Uterus (tissue), 4 donors: ENCODE data around the gene GPR65. TPM values are rescaled to one million over a fixed set of nuclear protein-coding genes. Genes with fewer than 3 reads are reported as not detected.

Experiments used
- DNase-seq, 2 donors: peaks; one replicate each; pipeline ENCODE4 v3.0.0-alpha.2; 2019 to 2020
- H3K27ac ChIP-seq, 2 donors: fragments of 200-600 bp; sonication (generic); 1 replicate in 1 of 2; 2 replicates in 1 of 2; pipeline ENCODE4 v1.5.1; 2016 to 2018
- H3K27me3 ChIP-seq, 2 donors: fragments of 200-600 bp; sonication (generic); one replicate each; pipeline ENCODE4 v1.5.1; 2018 to 2019; ENCODE audit warnings: control low read depth in 1 of 2
- H3K36me3 ChIP-seq, 2 donors: fragments of 200-600 bp; sonication (generic); one replicate each; pipeline ENCODE4 v1.5.1; 2019; ENCODE audit warnings: control low read depth in 1 of 2
- H3K4me1 ChIP-seq, 2 donors: fragments of 200-600 bp; sonication (generic); one replicate each; pipeline ENCODE4 v1.5.1; 2018 to 2019; ENCODE audit warnings: control low read depth in 1 of 2
- H3K4me3 ChIP-seq, 2 donors: fragments of 200-600 bp; sonication (generic); 1 replicate in 1 of 2; 2 replicates in 1 of 2; pipeline ENCODE4 v1.5.1; 2018 to 2019; ENCODE audit warnings: mild to moderate bottlenecking in 1 of 2
- H3K9me3 ChIP-seq, 2 donors: fragments of 200-600 bp; sonication (generic); one replicate each; pipeline ENCODE4 v1.5.1; 2019; ENCODE audit warnings: control low read depth in 1 of 2
- POLR2A ChIP-seq, 2 donors: fragments of 450-650 bp; IDR thresholded peaks; one replicate each; pipeline ENCODE4 v1.6.1; 2016; ENCODE audit warnings: antibody characterized with exemption in 2 of 2, mild to moderate bottlenecking in 1 of 2, moderate library complexity in 1 of 2
- intact Hi-C: fragments of 100-400 bp; cut with DNase I; formaldehyde crosslinking; loops from one replicate; pipeline ENCODE4 v1.15.1; 2023; ENCODE audit warnings: low total_unique reads
- total RNA-seq, 4 donors: library from RNA; depleted of rRNA in 3 of 4; stranded (reverse); fragments of >200 nt in 3 of 4; gene quantifications; one replicate each; pipeline versions ENCODE4 v1.1.0 to v1.2.4, GENCODE V29; 2014 to 2023
- TF ChIP-seq, protein P1 (sequence below), 4 experiments: fragments of 200-600 bp in 2 of 4; fragments of 450-650 bp in 2 of 4; sonication (generic) in 2 of 4; IDR thresholded peaks; one replicate each; pipeline ENCODE4 v1.5.1; 2016 to 2019; ENCODE audit warnings: antibody characterized with exemption in 4 of 4, mild to moderate bottlenecking in 2 of 4, moderate library complexity in 1 of 4
- donor health status: DM: yes; HTN: yes; CAD: no.

GPR65 gene
- total RNA-seq, 4 donors from 2014 or later = 0.76 to 2.6 (median 1.6) TPM

DNA sequence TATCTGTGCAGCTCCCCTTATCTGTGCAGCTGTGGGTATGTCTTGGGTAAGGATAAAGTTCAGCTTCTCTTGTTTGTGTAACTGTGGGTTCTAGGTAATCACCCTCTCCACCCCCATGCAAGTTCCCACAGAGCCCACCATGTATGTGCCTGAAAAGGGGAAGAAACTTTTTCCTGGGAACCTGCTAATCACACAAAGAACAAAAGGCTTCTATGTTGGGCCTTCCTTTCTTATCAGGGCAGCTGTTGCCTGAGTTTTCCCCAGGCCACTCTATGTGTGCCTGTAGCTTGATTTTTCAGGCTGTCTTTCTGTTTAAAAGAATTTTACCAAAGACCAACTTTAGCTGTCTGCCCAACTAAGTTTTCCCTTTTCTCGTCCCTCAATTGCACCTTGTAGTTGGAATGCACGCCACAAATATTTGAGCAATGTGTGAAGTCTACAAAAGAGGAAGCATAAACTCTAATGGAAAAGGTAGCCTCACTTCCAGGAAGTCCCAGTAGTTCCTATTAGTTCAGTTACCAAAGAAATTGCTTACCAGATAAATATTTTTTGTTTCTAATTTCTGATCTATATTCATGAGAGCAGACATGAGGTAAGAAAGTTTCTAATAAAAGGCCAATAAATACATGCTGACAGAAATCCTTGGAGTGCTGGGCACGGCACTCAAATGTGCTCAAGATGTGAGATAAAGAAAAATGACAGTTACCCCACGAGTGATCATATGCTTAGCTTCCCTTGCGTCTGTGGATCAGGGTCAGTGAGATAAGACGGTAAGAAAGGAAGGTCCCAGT lies 9.2 kb upstream of the GPR65 start:
- Histone ChIP-seq H3K36me3 (no peaks in the 10 kb centered on the region), H3K9me3 (no peaks in the 10 kb centered on the region), H3K27me3 (no peaks in the 10 kb centered on the region), H3K4me1 (peaks cover 0 to 4% of the 10 kb centered on the region in 2 donors), H3K4me3 (no peak overlapping the region), H3K27ac (no peak overlapping the region)
- no peak for DNase-seq
- TF ChIP-seq POLR2A (IDR thresholded peaks at IDR 0.05) = no peak
- TF ChIP-seq, protein P1, sequence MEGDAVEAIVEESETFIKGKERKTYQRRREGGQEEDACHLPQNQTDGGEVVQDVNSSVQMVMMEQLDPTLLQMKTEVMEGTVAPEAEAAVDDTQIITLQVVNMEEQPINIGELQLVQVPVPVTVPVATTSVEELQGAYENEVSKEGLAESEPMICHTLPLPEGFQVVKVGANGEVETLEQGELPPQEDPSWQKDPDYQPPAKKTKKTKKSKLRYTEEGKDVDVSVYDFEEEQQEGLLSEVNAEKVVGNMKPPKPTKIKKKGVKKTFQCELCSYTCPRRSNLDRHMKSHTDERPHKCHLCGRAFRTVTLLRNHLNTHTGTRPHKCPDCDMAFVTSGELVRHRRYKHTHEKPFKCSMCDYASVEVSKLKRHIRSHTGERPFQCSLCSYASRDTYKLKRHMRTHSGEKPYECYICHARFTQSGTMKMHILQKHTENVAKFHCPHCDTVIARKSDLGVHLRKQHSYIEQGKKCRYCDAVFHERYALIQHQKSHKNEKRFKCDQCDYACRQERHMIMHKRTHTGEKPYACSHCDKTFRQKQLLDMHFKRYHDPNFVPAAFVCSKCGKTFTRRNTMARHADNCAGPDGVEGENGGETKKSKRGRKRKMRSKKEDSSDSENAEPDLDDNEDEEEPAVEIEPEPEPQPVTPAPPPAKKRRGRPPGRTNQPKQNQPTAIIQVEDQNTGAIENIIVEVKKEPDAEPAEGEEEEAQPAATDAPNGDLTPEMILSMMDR (IDR thresholded peaks at IDR 0.05) = no peak
- intact Hi-C loops = no loop called here

DNA sequence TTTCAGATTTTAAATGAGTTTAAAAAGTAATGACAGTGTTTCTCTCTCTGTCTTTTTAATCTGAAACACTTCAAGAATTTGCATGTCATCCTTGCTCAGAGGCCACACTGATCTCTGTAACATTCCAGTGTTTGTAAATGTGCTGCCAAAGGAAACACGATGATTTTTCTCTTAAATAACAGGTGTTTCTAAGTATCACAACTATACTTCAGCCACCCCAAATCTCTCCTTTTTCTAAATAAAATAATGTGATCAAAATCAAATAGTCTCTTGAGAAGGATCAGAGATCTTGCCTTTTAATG lies 8.7 kb upstream of the GPR65 start:
- Histone ChIP-seq H3K27me3 (no peaks in the 10 kb centered on the region), H3K4me1 (peaks cover 0 to 4% of the 10 kb centered on the region in 2 donors), H3K9me3 (no peaks in the 10 kb centered on the region), H3K4me3 (no peak overlapping the region), H3K36me3 (no peaks in the 10 kb centered on the region), H3K27ac (no peak overlapping the region)
- intact Hi-C loops = no loop called here
- TF ChIP-seq POLR2A (IDR thresholded peaks at IDR 0.05) = no peak
- TF ChIP-seq, protein P1 (IDR thresholded peaks at IDR 0.05) = no peak
- no peak for DNase-seq

DNA sequence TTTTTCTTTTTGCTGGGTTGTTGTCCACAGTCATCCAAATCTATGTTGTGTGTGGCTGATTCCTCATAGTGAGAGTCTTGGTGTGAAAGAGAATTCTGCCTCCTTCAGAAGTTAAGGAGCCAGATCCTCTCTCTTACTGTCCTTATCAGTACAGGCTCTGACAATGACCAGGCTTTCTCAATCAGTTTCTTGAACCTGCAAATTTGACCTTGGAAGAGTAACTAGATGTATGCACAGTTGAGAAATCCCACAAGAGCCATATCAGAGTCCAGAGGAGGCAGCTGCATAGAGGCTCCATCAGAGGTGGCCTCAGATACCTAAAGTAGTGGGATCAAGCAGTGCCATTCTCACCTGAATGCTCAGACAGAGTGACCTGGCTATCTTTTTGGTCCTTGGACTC lies 6.5 kb upstream of the GPR65 start:
- H3K36me3 ChIP-seq = no peaks in the 10 kb centered on the region
- peaks cover 0 to 4% of the 10 kb centered on the region in 2 donors for H3K4me1 ChIP-seq
- no peak for TF ChIP-seq POLR2A (IDR thresholded peaks at IDR 0.05)
- TF ChIP-seq, protein P1 (IDR thresholded peaks at IDR 0.05) = no peak
- H3K9me3 ChIP-seq = no peaks in the 10 kb centered on the region
- intact Hi-C loops = no loop called here
- no peak overlapping the region for H3K4me3 ChIP-seq
- H3K27ac ChIP-seq = no peak overlapping the region
- no peaks in the 10 kb centered on the region for H3K27me3 ChIP-seq
- DNase-seq = no peak

DNA sequence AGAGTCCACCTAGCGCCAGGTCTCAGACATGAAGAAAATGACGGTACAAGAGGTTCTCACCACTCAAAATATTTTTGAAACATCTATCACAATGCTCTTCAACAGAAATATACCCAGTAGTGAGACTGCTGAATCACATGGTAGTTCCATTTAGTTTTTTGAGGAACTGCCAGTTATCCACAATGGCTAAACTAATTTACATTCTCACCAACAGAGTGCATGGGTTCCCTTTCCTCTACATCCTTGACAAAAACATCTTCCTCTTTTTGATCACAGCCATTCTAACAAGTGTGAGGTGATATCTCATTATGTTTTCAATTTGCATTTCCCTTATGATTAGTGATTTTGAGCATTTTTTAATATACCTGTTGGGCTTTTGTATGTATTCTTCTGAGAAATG lies 5.7 kb upstream of the GPR65 start:
- Histone ChIP-seq H3K27me3 (no peaks in the 10 kb centered on the region), H3K27ac (no peak overlapping the region), H3K4me1 (no peaks in the 10 kb centered on the region), H3K9me3 (no peaks in the 10 kb centered on the region), H3K4me3 (no peak overlapping the region), H3K36me3 (no peaks in the 10 kb centered on the region)
- DNase-seq = no peak
- no peak for TF ChIP-seq POLR2A (IDR thresholded peaks at IDR 0.05)
- TF ChIP-seq, protein P1 (IDR thresholded peaks at IDR 0.05) = no peak
- intact Hi-C loops = no loop called here

DNA sequence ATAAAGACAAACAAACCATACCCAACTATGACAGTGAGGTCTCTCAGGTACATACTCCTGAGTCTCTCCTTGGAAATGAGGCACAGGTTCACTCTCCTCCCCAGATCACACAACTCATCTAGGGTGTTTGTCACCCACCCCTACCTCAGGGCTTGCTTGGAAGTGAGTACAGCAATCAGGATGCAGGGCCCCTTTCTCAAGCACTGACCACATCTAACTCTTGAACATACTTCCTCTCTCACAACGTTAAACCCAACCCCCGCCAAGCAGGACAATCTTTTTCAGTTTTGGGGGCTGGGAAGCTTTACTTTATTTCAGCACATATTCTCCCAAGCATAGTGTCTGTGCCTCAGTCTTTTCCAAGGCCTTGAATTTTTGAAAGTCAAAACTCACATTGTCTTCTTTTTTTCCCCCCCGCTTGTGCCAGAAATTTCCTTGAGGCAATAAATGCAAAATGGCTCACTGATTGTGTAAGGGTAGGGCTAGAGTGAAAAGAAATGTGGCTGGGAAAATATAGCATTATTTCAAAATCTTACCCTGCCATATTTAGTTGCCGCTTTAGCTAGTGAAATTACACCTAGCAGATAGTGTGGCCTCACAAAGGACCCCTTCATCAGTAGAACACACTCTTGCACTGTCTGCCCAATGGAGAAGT lies 2.4 kb upstream of the GPR65 start:
- TF ChIP-seq, protein P1 (IDR thresholded peaks at IDR 0.05) = no peak
- no peak for TF ChIP-seq POLR2A (IDR thresholded peaks at IDR 0.05)
- intact Hi-C loops = no loop called here
- Histone ChIP-seq H3K9me3 (no peaks in the 10 kb centered on the region), H3K27me3 (no peaks in the 10 kb centered on the region), H3K4me1 (no peaks in the 10 kb centered on the region), H3K4me3 (no peak overlapping the region), H3K36me3 (no peaks in the 10 kb centered on the region), H3K27ac (no peak overlapping the region)
- no peak for DNase-seq
